H1 (cell line): ENCODE measurements around the gene ABLIM1. TPM values are rescaled to one million over a fixed set of nuclear protein-coding genes. Genes with fewer than 3 reads are reported as not detected.

Experiments
- CBX8 ChIP-seq: fragments of 300-800, 300-1000 bp; sonication (generic); IDR thresholded peaks from 2 replicates; pipeline ENCODE4 v1.7.1; 2016; ENCODE audit warnings: low read depth, low read length, borderline replicate concordance
- CHD7 ChIP-seq: fragments of 300-600 bp; sonication (generic); IDR thresholded peaks from 2 replicates; pipeline ENCODE4 v1.7.1; 2012; ENCODE audit warnings: low read length, moderate library complexity, mild to moderate bottlenecking, inconsistent platforms; ENCODE audit not compliant: insufficient replicate concordance
- polyA plus RNA-seq, 7 experiments: library from polyadenylated mRNA; depleted of rRNA in 3 of 7; stranded (reverse) in 5 of 7; unstranded in 2 of 7; fragments of >200 nt in 5 of 7; fragments of 200-250 nt in 2 of 7; gene quantifications; 1 replicate in 5 of 7; 2 replicates in 1 of 7; 4 replicates in 1 of 7; pipeline versions ENCODE4 v1.2.1 to v1.2.3, GENCODE V29; 2011 to 2013; ENCODE audit warnings: missing spikeins in 2 of 7, mixed read lengths in 2 of 7
- total RNA-seq: library from RNA; stranded (reverse); fragmentation: NEBNext Ultra II Directional; extraction: Animal tissue kit (Norgen Biotek cat#: 25700); gene quantifications from 2 replicates; pipeline ENCODE4 v1.2.1, GENCODE V29; 2021

ABLIM1 gene
- total and polyA plus RNA-seq, 2 of the 8 experiments (the other 6 are each of a cell fraction or from before 2014, with no cell fraction given) = 51.2 to 51.7 TPM

GRCh38 chr10:114543456-114543855, 114.6 kb downstream of the ABLIM1 start (continued):
- TF ChIP-seq CHD7 (no peak), CBX8 (no peak)
